OCI-LY3 (cell line): ENCODE measurements around the gene ARHGAP40.

Source experiments
- H2AFZ ChIP-seq: fragments of 200-600, 300-600 bp; shearing (Covaris generic); 2 replicates; pipeline ENCODE4 v1.6.0; 2014; ENCODE audit warnings: antibody characterized with exemption, low read depth, low read length
- H3K27ac ChIP-seq: fragments of 200-600, 300-600 bp; sonication (generic); 2 replicates; pipeline ENCODE4 v1.5.1; 2014; ENCODE audit warnings: mild to moderate bottlenecking, low read length, moderate library complexity, mixed read lengths
- H3K27me3 ChIP-seq: fragments of 200-600, 300-600 bp; sonication (generic); 2 replicates; pipeline ENCODE4 v1.6.1; 2014; ENCODE audit warnings: low read depth, low read length, mixed read lengths
- H3K36me3 ChIP-seq: fragments of 200-600, 300-600 bp; sonication (generic); replicated peaks from 2 replicates; pipeline ENCODE3; 2014; ENCODE audit warnings: low read depth, low read length, mixed read lengths
- H3K4me1 ChIP-seq: fragments of 300-600, 200-600 bp; sonication (generic); 2 replicates; pipeline ENCODE4 v1.6.1; 2014; ENCODE audit warnings: low read length, mixed read lengths
- H3K4me2 ChIP-seq: fragments of 200-600, 300-600 bp; sonication (generic); 2 replicates; pipeline ENCODE4 v1.6.1; 2014; ENCODE audit warnings: low read length, mixed read lengths
- H3K4me3 ChIP-seq: fragments of 300-600, 200-600 bp; sonication (generic); 2 replicates; pipeline ENCODE4 v1.5.1; 2014; ENCODE audit warnings: antibody characterized with exemption, mild to moderate bottlenecking, low read length, moderate library complexity
- H3K79me2 ChIP-seq: fragments of 300-600, 200-600 bp; shearing (Covaris generic); 2 replicates; pipeline ENCODE4 v1.6.1; 2014; ENCODE audit warnings: mild to moderate bottlenecking, low read length, mixed read lengths
- H3K9ac ChIP-seq: fragments of 300-600, 200-600 bp; shearing (Covaris generic); 2 replicates; pipeline ENCODE4 v1.6.0; 2014; ENCODE audit warnings: mild to moderate bottlenecking, low read length, moderate library complexity
- H3K9me3 ChIP-seq: fragments of 200-600, 300-600 bp; shearing (Covaris generic); 2 replicates; pipeline ENCODE4 v1.6.1; 2014; ENCODE audit warnings: low read length, mixed read lengths; ENCODE audit not compliant: insufficient read depth
- H4K20me1 ChIP-seq: fragments of 200-600, 300-600 bp; sonication (generic); 2 replicates; pipeline ENCODE4 v1.6.1; 2016; ENCODE audit warnings: low read length, mixed read lengths; ENCODE audit not compliant: insufficient read depth
- CTCF ChIP-seq: fragments of 200-600, 300-600 bp; sonication (generic); IDR thresholded peaks from 2 replicates; pipeline ENCODE4 v1.5.1; 2014; ENCODE audit warnings: antibody characterized with exemption, low read length, low read depth
- EZH2phosphoT487 ChIP-seq: fragments of 200-600 bp; shearing (Covaris generic); IDR thresholded peaks from 2 replicates; pipeline ENCODE4 v1.6.1; 2018; ENCODE audit warnings: antibody characterized with exemption, mixed run types, low read depth

The ARHGAP40 gene

GRCh38 chr20:38645351-38645750 lies 43.7 kb downstream of the ARHGAP40 start:
- H3K9ac ChIP-seq, result peak overlapping the region; percentile 67; the same call in 1 of the 2 replicates
- no peak overlapping the region for H3K27ac ChIP-seq
- no peaks in the 10 kb centered on the region for H4K20me1 ChIP-seq
- peaks cover 45% of the 10 kb centered on the region for H3K27me3 ChIP-seq
- H3K9me3 ChIP-seq, result no peaks in the 10 kb centered on the region
- peak overlapping the region; percentile 79 for H3K4me3 ChIP-seq
- H3K36me3 ChIP-seq, result no peaks in the 10 kb centered on the region
- TF ChIP-seq CTCF, result no peak
- TF ChIP-seq EZH2phosphoT487, result no peak
- H3K79me2 ChIP-seq, result no peaks in the 10 kb centered on the region
- H2AFZ ChIP-seq, result peak overlapping the region; percentile 87
- H3K4me2 ChIP-seq, result peak overlapping the region; percentile 97
- peaks cover 19% of the 10 kb centered on the region for H3K4me1 ChIP-seq

- H2AFZ ChIP-seq, result peak overlapping the region; percentile 94
- H3K9ac ChIP-seq, result peak overlapping the region; percentile 67
- peak overlapping the region; percentile 79 for H3K4me3 ChIP-seq
Observed at GRCh38 chr20:38645980-38646858, 44.6 kb downstream of the ARHGAP40 start.

GRCh38 chr20:38649275-38649891 lies 47.8 kb downstream of the ARHGAP40 start:
- H3K9ac ChIP-seq, result no peak overlapping the region
- H3K27ac ChIP-seq, result no peak overlapping the region
- no peaks in the 10 kb centered on the region for H3K36me3 ChIP-seq
- no peak overlapping the region for H2AFZ ChIP-seq
- H3K9me3 ChIP-seq, result no peaks in the 10 kb centered on the region
- no peak overlapping the region for H3K4me2 ChIP-seq
- H3K4me1 ChIP-seq, result peaks cover 19% of the 10 kb centered on the region
- H4K20me1 ChIP-seq, result no peaks in the 10 kb centered on the region
- H3K4me3 ChIP-seq, result no peak overlapping the region
- H3K27me3 ChIP-seq, result peaks cover 47% of the 10 kb centered on the region
- no peak for TF ChIP-seq EZH2phosphoT487
- TF ChIP-seq CTCF, result peak; percentile 88
- H3K79me2 ChIP-seq, result no peaks in the 10 kb centered on the region

More at GRCh38 chr20:38645980-38646858, 44.6 kb downstream of the ARHGAP40 start:
- H3K4me1 ChIP-seq, result peaks cover 19% of the 10 kb centered on the region
- H3K27ac ChIP-seq, result no peak overlapping the region
- peak overlapping the region; percentile 97 for H3K4me2 ChIP-seq
- no peaks in the 10 kb centered on the region for H3K79me2 ChIP-seq
- no peaks in the 10 kb centered on the region for H4K20me1 ChIP-seq
- H3K36me3 ChIP-seq, result no peaks in the 10 kb centered on the region
- no peaks in the 10 kb centered on the region for H3K9me3 ChIP-seq
- no peak for TF ChIP-seq EZH2phosphoT487
- TF ChIP-seq CTCF, result peak; percentile 99
- peaks cover 53% of the 10 kb centered on the region for H3K27me3 ChIP-seq

GRCh38 chr20:38650010-38650409 lies 48.4 kb downstream of the ARHGAP40 start:
- Histone ChIP-seq H3K4me3 (no peak overlapping the region), H2AFZ (no peak overlapping the region), H3K9ac (no peak overlapping the region), H3K79me2 (no peaks in the 10 kb centered on the region), H3K27ac (no peak overlapping the region), H3K27me3 (peaks cover 43% of the 10 kb centered on the region), H3K9me3 (no peaks in the 10 kb centered on the region), H3K36me3 (no peaks in the 10 kb centered on the region), H4K20me1 (no peaks in the 10 kb centered on the region), H3K4me1 (peaks cover 15% of the 10 kb centered on the region), H3K4me2 (no peak overlapping the region)
- no peak for TF ChIP-seq EZH2phosphoT487
- peak; percentile 8; the same call in 1 of the 2 replicates for TF ChIP-seq CTCF
